Measurements from ENCODE around the gene TBX20.
"Not testable (repeated sequence)": the region's sequence is repeated elsewhere in the genome, so short reads cannot be mapped to it uniquely, and the experiment has no call there.

The TBX20 gene

DNA sequence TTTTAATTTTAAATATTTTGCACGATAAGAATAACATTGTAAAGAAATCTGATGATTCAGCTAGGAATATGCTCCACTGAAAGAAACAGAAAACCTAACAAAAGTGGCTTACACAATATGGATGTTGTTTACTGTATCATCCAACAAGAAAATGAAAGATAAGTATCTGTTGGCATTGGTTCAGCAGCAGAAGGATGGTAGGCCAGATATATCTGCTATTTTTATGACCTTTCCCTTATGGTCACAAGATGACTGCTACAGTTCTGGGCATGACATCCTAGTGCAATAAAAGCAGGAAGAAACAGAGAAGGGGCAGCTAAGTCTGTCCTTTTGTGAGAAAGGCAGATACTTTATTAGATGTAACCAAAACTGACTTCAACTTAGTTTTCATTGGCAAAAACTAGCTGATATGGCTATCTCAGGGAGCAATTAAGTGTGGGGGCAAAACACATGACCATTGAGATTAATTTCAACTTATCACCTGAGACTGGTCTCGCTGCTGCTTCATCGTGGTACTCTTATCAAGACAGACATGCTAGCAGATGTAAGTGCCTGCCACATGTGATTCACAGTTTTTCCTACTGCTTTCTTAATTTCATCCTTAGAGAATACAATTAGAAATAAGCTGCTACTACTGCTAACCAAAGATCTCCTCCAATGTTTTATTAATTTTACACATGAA is 92.7 kb downstream of the TBX20 start:
- DNase-seq (ENCODE audit: low read depth): not testable (repeated sequence)
